ENCODE results near the gene ALKBH5. TPM values are rescaled to one million over a fixed set of nuclear protein-coding genes. Genes with fewer than 3 reads are reported as not detected.

Gene ALKBH5
- 92.4 and 97.5 TPM in 2 replicates for polyA plus RNA-seq (2011; rRNA removed)
- polyA minus RNA-seq (2011; rRNA and poly(A)+ RNA removed) = 112 and 160 TPM in 2 replicates

DNA sequence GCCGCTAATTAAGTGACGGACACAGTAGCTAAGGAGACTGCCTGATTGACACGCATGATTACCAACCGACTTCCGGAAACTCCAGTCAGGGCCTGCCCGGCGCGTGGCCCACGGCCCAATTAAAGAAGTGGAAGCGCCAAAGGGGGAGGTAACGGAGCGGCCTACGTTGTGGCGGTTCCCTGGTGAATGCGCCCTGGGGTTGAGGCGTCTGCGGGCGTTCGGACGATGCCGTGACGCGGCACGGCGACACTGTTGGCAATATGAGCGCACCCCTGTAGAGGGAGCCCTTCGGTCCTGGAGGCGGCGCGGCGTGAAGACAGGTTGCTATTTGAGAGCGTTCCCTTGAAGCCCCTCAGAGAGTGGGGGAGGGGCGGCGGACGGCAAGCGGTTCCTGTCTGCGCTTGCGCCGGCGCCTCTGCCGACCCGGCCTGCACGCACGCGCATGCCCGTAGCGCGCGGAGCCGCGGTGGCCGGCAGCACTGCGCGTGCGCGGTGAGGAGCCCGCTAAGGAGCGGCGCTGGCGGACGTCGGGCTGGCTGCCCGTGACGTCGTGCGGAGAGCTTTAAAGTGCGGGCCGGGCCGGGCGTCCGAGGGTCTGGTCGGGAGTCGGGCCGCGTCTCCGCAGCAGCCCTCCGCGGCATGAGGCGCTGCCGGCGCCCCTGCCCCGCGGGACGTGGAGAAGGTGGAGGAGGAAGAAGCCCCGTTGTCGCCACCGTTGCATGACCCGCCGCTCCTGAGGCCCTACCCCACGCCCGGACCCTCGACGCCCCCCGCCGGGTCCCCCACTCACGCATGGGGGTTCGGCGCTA is at the start of gene ALKBH5:
TSS of gene ALKBH5 (plus strand) at position 495 of the 809 bp plus-strand sequence. CDS start 416 bp downstream, outside the sequence.
- ChIA-PET CTCF (interaction anchor here (0.6 to 1.9 kb wide), 3 partner anchors 35 to 48 kb away, joined by 3 to 4 read pairs (median 3); no protein-coding TSS in a partner anchor), POLR2A (interaction anchor here (0.5 to 0.7 kb wide), 3 partner anchors 14 to 30 kb away, joined by 3 read pairs; no protein-coding TSS in a partner anchor)
- Histone ChIP-seq H3K27me3 (ENCODE audit: control insufficient read depth, insufficient read depth, low read length) (no peaks in the 10 kb centered on the region), H3K36me3 (ENCODE audit: control insufficient read depth, insufficient read depth, low read length) (peaks cover 2% of the 10 kb centered on the region), H3K4me3 (ENCODE audit: low read depth, low read length) (peak within 1 kb of the TSS; percentile 88)
- TF ChIP-seq, protein P1, sequence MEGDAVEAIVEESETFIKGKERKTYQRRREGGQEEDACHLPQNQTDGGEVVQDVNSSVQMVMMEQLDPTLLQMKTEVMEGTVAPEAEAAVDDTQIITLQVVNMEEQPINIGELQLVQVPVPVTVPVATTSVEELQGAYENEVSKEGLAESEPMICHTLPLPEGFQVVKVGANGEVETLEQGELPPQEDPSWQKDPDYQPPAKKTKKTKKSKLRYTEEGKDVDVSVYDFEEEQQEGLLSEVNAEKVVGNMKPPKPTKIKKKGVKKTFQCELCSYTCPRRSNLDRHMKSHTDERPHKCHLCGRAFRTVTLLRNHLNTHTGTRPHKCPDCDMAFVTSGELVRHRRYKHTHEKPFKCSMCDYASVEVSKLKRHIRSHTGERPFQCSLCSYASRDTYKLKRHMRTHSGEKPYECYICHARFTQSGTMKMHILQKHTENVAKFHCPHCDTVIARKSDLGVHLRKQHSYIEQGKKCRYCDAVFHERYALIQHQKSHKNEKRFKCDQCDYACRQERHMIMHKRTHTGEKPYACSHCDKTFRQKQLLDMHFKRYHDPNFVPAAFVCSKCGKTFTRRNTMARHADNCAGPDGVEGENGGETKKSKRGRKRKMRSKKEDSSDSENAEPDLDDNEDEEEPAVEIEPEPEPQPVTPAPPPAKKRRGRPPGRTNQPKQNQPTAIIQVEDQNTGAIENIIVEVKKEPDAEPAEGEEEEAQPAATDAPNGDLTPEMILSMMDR (IDR thresholded peaks at IDR 0.05; ENCODE audit: insufficient read depth, low read depth, low read length) = peak; percentile 45
- peak; percentile 97 for DNase-seq (ENCODE audit: low read depth)

DNA sequence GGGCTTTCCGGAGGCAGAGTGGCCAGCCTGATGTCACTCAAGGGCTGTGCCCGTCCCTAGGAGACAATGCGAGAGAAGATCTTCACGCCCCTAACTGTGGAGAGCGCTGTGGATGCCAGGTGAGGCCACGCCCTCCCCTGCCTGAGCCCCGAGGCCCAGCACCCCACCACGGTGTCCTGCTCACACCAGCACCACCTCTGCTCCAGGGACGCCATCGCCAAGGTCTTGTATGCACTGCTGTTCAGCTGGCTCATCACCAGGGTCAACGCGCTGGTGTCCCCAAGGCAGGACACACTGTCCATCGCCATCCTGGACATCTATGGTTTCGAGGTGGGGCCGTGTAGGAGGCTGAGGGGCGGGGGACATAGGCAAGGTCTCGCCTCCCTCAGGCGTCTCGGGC is 47.3 kb upstream of the ALKBH5 start:
- TF ChIP-seq, protein P1 (IDR thresholded peaks at IDR 0.05; ENCODE audit: insufficient read depth, low read depth, low read length) = no peak
- no peak overlapping the region for H3K4me3 ChIP-seq (ENCODE audit: low read depth, low read length)
- POLR2A ChIA-PET = no interaction called here
- H3K36me3 ChIP-seq (ENCODE audit: control insufficient read depth, insufficient read depth, low read length) = no peaks in the 10 kb centered on the region
- H3K27me3 ChIP-seq (ENCODE audit: control insufficient read depth, insufficient read depth, low read length) = peaks cover 1% of the 10 kb centered on the region; the same call in 1 of the 2 replicates
- DNase-seq (ENCODE audit: low read depth) = no peak
- CTCF ChIA-PET = no interaction called here

DNA sequence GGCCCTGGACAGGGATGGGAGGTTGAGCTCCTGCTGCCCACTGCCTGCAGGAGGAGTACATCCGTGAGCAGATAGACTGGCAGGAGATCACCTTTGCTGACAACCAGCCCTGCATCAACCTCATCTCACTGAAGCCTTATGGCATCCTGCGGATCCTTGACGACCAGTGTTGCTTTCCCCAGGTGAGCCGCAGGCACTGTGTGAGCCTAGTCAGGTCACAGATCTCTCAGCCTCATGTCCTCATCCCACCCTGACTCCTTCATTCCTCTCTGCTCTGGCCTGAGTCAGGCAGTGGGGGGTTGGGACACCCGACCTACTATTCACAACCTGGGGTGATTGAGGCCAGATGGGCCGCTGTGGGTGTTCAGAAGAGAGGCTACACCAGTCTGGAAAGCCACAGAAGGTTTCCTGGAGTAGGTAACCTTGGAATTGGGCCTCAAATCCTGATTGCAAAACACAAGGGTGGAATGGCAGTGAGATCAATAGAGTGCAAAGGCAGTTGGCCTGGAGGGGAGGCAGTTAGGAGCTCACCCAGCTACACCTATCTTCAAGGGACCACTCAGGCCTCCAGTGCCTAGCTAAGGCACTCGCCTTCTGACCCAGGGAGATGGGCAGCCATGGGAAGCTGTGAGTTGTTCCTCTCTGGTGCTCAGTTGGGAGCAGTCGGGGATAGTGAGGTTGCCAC is 45.4 kb upstream of the ALKBH5 start:
- Histone ChIP-seq H3K36me3 (ENCODE audit: control insufficient read depth, insufficient read depth, low read length) (no peaks in the 10 kb centered on the region), H3K27me3 (ENCODE audit: control insufficient read depth, insufficient read depth, low read length) (peaks cover 1% of the 10 kb centered on the region; the same call in 1 of the 2 replicates), H3K4me3 (ENCODE audit: low read depth, low read length) (no peak overlapping the region)
- DNase-seq (ENCODE audit: low read depth) = no peak
- CTCF ChIA-PET = interaction anchor here (0.6 to 4.1 kb wide), 5 partner anchors 10 to 80 kb away, joined by 3 to 19 read pairs (median 4); no protein-coding TSS in a partner anchor
- TF ChIP-seq, protein P1 (IDR thresholded peaks at IDR 0.05; ENCODE audit: insufficient read depth, low read depth, low read length) = no peak
- POLR2A ChIA-PET = no interaction called here

DNA sequence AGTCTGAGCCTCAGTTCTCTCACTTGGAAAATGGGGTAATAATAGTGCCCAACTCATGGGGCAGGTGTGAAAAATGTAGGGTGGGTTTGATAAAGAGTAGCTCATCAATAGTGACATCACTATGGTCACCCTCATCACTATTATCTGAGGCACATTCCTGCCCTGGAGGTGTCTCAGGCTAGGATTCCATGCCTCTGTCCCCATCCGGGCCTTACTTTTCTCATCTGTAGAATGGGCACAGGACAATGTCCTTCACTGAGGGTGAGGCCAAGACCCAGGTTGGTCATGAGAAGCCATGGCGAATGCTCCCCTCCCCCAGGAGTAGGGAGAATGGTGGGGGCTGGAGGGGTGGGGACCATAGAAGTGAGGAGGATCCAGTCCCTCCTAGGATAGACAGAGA is 44.5 kb upstream of the ALKBH5 start:
- DNase-seq (ENCODE audit: low read depth) = no peak
- ChIA-PET POLR2A (no interaction called here), CTCF (interaction anchor here (1.1 to 4.1 kb wide), 3 partner anchors 11 to 65 kb away, joined by 3 to 19 read pairs (median 4); no protein-coding TSS in a partner anchor)
- Histone ChIP-seq H3K4me3 (ENCODE audit: low read depth, low read length) (no peak overlapping the region), H3K36me3 (ENCODE audit: control insufficient read depth, insufficient read depth, low read length) (no peaks in the 10 kb centered on the region), H3K27me3 (ENCODE audit: control insufficient read depth, insufficient read depth, low read length) (peaks cover 1% of the 10 kb centered on the region; the same call in 1 of the 2 replicates)
- TF ChIP-seq, protein P1 (IDR thresholded peaks at IDR 0.05; ENCODE audit: insufficient read depth, low read depth, low read length) = no peak

DNA sequence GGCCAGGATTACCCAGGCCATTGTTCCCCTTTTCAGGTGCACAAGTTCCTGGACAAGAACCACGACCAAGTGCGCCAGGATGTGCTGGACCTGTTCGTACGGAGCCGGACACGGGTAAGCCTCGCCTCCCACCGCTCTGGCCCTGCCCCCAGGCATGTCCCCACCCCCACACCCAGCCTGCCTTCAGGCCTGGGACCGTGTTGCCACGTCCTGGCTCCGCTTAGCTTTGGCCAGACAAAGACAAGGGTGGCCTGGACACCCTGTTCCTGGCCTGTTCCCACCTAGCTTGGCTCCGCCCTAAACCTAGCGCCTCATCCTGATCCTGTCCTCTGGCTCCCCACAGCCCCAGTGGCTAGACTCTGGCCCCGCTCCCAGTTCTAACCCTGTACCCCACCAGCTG is 44.1 kb upstream of the ALKBH5 start:
- ChIA-PET POLR2A (no interaction called here), CTCF (interaction anchor here (0.7 to 4.1 kb wide), 6 partner anchors 12 to 65 kb away, joined by 3 to 19 read pairs (median 4); no protein-coding TSS in a partner anchor)
- Histone ChIP-seq H3K4me3 (ENCODE audit: low read depth, low read length) (no peak overlapping the region), H3K27me3 (ENCODE audit: control insufficient read depth, insufficient read depth, low read length) (peaks cover 1% of the 10 kb centered on the region; the same call in 1 of the 2 replicates), H3K36me3 (ENCODE audit: control insufficient read depth, insufficient read depth, low read length) (no peaks in the 10 kb centered on the region)
- TF ChIP-seq, protein P1 (IDR thresholded peaks at IDR 0.05; ENCODE audit: insufficient read depth, low read depth, low read length) = no peak
- DNase-seq (ENCODE audit: low read depth) = no peak

All from BJ (cell line).